HAP-1 (cell line): ENCODE measurements around the gene ZBTB20.

ENCODE experiments used
- DNase-seq, 2 experiments: peaks; one replicate each; pipeline ENCODE4 v3.0.0-alpha.2; 2016 to 2020; ENCODE audit warnings: low spot score in 2 of 2
- H3K27me3 ChIP-seq: fragments of 250-450 bp; sonication (Bioruptor Pico); 2 replicates; pipeline ENCODE4 v1.5.1; 2020; ENCODE audit warnings: low read depth, mild to moderate bottlenecking, moderate library complexity
- H3K36me3 ChIP-seq: fragments of 250-450 bp; sonication (Bioruptor Pico); replicated peaks from 2 replicates; pipeline ENCODE4 v1.5.1; 2020; ENCODE audit warnings: mild to moderate bottlenecking
- H3K4me1 ChIP-seq: fragments of 250-450 bp; sonication (Bioruptor Pico); 2 replicates; pipeline ENCODE4 v1.5.1; 2020; ENCODE audit warnings: mild to moderate bottlenecking
- H3K4me3 ChIP-seq: fragments of 250-450 bp; sonication (Bioruptor Pico); 2 replicates; pipeline ENCODE4 v1.5.1; 2020; ENCODE audit warnings: mild to moderate bottlenecking, moderate library complexity
- H3K9me3 ChIP-seq: fragments of 250-450 bp; sonication (Bioruptor Pico); 2 replicates; pipeline ENCODE4 v1.5.1; 2020; ENCODE audit warnings: mild to moderate bottlenecking, moderate library complexity
- in situ Hi-C: fragments of 300-500 bp; cut with MboI; formaldehyde crosslinking; loops from 3 replicates; pipeline ENCODE4 v1.14.3; 2020; ENCODE audit warnings: low sequenced_read_pairs, inconsistent platforms, mixed read lengths

Gene ZBTB20

GRCh38 chr3:114739627-114740026, 407.5 kb downstream of the ZBTB20 start:
- H3K9me3 ChIP-seq = no peaks in the 10 kb centered on the region
- no peak overlapping the region for H3K4me3 ChIP-seq
- DNase-seq = no peak
- in situ Hi-C loops = no loop called here
- H3K27me3 ChIP-seq = no peaks in the 10 kb centered on the region
- peaks cover 1% of the 10 kb centered on the region; the same call in 1 of the 2 replicates for H3K4me1 ChIP-seq
- H3K36me3 ChIP-seq = no peaks in the 10 kb centered on the region

GRCh38 chr3:114732353-114732752, 414.7 kb downstream of the ZBTB20 start:
- no peaks in the 10 kb centered on the region for H3K9me3 ChIP-seq
- H3K4me3 ChIP-seq = no peak overlapping the region
- no peaks in the 10 kb centered on the region for H3K36me3 ChIP-seq
- in situ Hi-C loops = no loop called here
- no peak for DNase-seq
- no peaks in the 10 kb centered on the region for H3K27me3 ChIP-seq
- H3K4me1 ChIP-seq = no peaks in the 10 kb centered on the region

GRCh38 chr3:114730397-114730796, 416.7 kb downstream of the ZBTB20 start:
- Histone ChIP-seq H3K27me3 (no peaks in the 10 kb centered on the region), H3K4me3 (no peak overlapping the region), H3K36me3 (no peaks in the 10 kb centered on the region), H3K4me1 (no peaks in the 10 kb centered on the region), H3K9me3 (no peaks in the 10 kb centered on the region)
- DNase-seq = no peak
- in situ Hi-C loops = no loop called here

GRCh38 chr3:114727373-114727772, 419.7 kb downstream of the ZBTB20 start:
- no peak overlapping the region for H3K4me3 ChIP-seq
- no peaks in the 10 kb centered on the region for H3K36me3 ChIP-seq
- in situ Hi-C loops = no loop called here
- no peak for DNase-seq
- H3K9me3 ChIP-seq = no peaks in the 10 kb centered on the region
- H3K4me1 ChIP-seq = no peaks in the 10 kb centered on the region
- H3K27me3 ChIP-seq = no peaks in the 10 kb centered on the region

- no peak for DNase-seq
- Histone ChIP-seq H3K4me3 (no peak overlapping the region), H3K27me3 (no peaks in the 10 kb centered on the region), H3K36me3 (no peaks in the 10 kb centered on the region), H3K9me3 (no peaks in the 10 kb centered on the region), H3K4me1 (no peaks in the 10 kb centered on the region)
- in situ Hi-C loops = no loop called here
Measured at GRCh38 chr3:114725966-114726365, 421.1 kb downstream of the ZBTB20 start.

GRCh38 chr3:114722530-114722929, 424.6 kb downstream of the ZBTB20 start:
- in situ Hi-C loops = no loop called here
- Histone ChIP-seq H3K36me3 (no peaks in the 10 kb centered on the region), H3K27me3 (no peaks in the 10 kb centered on the region), H3K4me3 (no peak overlapping the region), H3K4me1 (no peaks in the 10 kb centered on the region), H3K9me3 (no peaks in the 10 kb centered on the region)
- no peak for DNase-seq

GRCh38 chr3:114721864-114722263, 425.2 kb downstream of the ZBTB20 start:
- H3K36me3 ChIP-seq = no peaks in the 10 kb centered on the region
- H3K9me3 ChIP-seq = no peaks in the 10 kb centered on the region
- H3K4me3 ChIP-seq = no peak overlapping the region
- no peak for DNase-seq
- H3K27me3 ChIP-seq = no peaks in the 10 kb centered on the region
- in situ Hi-C loops = no loop called here
- H3K4me1 ChIP-seq = no peaks in the 10 kb centered on the region

- Histone ChIP-seq H3K9me3 (no peaks in the 10 kb centered on the region), H3K4me1 (no peaks in the 10 kb centered on the region), H3K27me3 (no peaks in the 10 kb centered on the region), H3K36me3 (no peaks in the 10 kb centered on the region), H3K4me3 (no peak overlapping the region)
- no peak for DNase-seq
- in situ Hi-C loops = no loop called here
Measured at GRCh38 chr3:114721209-114721608, 425.9 kb downstream of the ZBTB20 start.

- no peak for DNase-seq
- in situ Hi-C loops = no loop called here
- Histone ChIP-seq H3K4me1 (peaks cover 11% of the 10 kb centered on the region), H3K27me3 (no peaks in the 10 kb centered on the region), H3K36me3 (no peaks in the 10 kb centered on the region), H3K9me3 (no peaks in the 10 kb centered on the region), H3K4me3 (no peak overlapping the region)
Measured at GRCh38 chr3:114718898-114719210, 428.2 kb downstream of the ZBTB20 start.

GRCh38 chr3:114718071-114718897, 428.8 kb downstream of the ZBTB20 start:
- DNase-seq = no peak
- in situ Hi-C loops = no loop called here
- no peaks in the 10 kb centered on the region for H3K27me3 ChIP-seq
- H3K4me1 ChIP-seq = peaks cover 12% of the 10 kb centered on the region
- H3K36me3 ChIP-seq = no peaks in the 10 kb centered on the region
- no peaks in the 10 kb centered on the region for H3K9me3 ChIP-seq
- no peak overlapping the region for H3K4me3 ChIP-seq

GRCh38 chr3:114716916-114717315, 430.2 kb downstream of the ZBTB20 start:
- Histone ChIP-seq H3K9me3 (no peaks in the 10 kb centered on the region), H3K4me3 (no peak overlapping the region), H3K36me3 (no peaks in the 10 kb centered on the region), H3K27me3 (no peaks in the 10 kb centered on the region), H3K4me1 (peaks cover 12% of the 10 kb centered on the region)
- DNase-seq = no peak
- in situ Hi-C loops = no loop called here

- in situ Hi-C loops = no loop called here
- Histone ChIP-seq H3K4me1 (peaks cover 12% of the 10 kb centered on the region), H3K36me3 (no peaks in the 10 kb centered on the region), H3K4me3 (no peak overlapping the region), H3K27me3 (no peaks in the 10 kb centered on the region), H3K9me3 (no peaks in the 10 kb centered on the region)
- no peak for DNase-seq
Measured at GRCh38 chr3:114716126-114716525, 431.0 kb downstream of the ZBTB20 start.

GRCh38 chr3:114714957-114715460, 432.1 kb downstream of the ZBTB20 start:
- DNase-seq = no peak
- in situ Hi-C loops = no loop called here
- Histone ChIP-seq H3K4me3 (no peak overlapping the region), H3K36me3 (no peaks in the 10 kb centered on the region), H3K4me1 (peaks cover 12% of the 10 kb centered on the region), H3K9me3 (no peaks in the 10 kb centered on the region), H3K27me3 (no peaks in the 10 kb centered on the region)

GRCh38 chr3:114714237-114714636, 432.9 kb downstream of the ZBTB20 start:
- H3K4me1 ChIP-seq = peaks cover 12% of the 10 kb centered on the region
- H3K9me3 ChIP-seq = no peaks in the 10 kb centered on the region
- H3K36me3 ChIP-seq = no peaks in the 10 kb centered on the region
- DNase-seq = no peak
- H3K27me3 ChIP-seq = no peaks in the 10 kb centered on the region
- in situ Hi-C loops = no loop called here
- no peak overlapping the region for H3K4me3 ChIP-seq
